ENCODE results near the gene TBCD. TPM values are rescaled to one million over a fixed set of nuclear protein-coding genes. Genes with fewer than 3 reads are reported as not detected.

The TBCD gene
- total and polyA plus RNA-seq, 2 donors (not counting 1 experiment from before 2014, with no cell fraction given), result 22.1 to 36.7 TPM

DNA sequence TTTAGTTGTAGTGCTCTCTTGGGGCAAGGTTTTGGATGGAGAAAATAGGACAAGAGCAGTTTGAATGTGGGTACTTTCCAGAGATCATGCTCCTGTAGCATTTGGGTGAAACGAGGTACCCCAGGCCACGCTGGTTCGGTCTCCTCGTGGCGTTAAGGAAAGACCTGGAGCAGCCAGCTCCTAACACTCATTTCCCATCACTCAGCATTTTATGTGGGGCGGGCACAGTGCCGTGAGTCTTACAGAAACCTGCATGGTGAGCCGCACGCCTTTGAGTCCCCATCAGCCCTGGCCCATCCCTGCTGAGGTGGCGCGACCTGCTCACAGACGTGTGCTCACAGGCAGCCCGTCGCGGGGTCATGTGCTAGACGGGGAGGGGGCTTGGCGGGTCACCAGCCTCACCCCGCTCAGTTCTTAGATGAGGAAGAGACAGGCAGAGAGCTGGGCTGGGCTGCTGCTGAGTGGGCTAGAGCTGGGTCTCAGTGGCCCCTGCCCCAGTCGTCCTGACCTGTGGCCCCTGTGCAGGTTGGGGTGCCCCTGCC lies 37.3 kb downstream of the TBCD start:
- H4K20me1 ChIP-seq (ENCODE audit: control insufficient read depth, extremely low read depth, insufficient read depth, low read length), result no peaks in the 10 kb centered on the region
- no peak overlapping the region for H3K4me2 ChIP-seq (ENCODE audit: extremely low read depth, insufficient read depth, low read length)
- H3K79me2 ChIP-seq (ENCODE audit: control insufficient read depth, insufficient read depth, low read length), result no peaks in the 10 kb centered on the region
- H3K36me3 ChIP-seq (ENCODE audit: control insufficient read depth, insufficient read depth, low read length), result peaks cover 7% of the 10 kb centered on the region
- H3K27ac ChIP-seq (ENCODE audit: insufficient read depth, low read length), result no peak overlapping the region
- TF ChIP-seq, protein P1, sequence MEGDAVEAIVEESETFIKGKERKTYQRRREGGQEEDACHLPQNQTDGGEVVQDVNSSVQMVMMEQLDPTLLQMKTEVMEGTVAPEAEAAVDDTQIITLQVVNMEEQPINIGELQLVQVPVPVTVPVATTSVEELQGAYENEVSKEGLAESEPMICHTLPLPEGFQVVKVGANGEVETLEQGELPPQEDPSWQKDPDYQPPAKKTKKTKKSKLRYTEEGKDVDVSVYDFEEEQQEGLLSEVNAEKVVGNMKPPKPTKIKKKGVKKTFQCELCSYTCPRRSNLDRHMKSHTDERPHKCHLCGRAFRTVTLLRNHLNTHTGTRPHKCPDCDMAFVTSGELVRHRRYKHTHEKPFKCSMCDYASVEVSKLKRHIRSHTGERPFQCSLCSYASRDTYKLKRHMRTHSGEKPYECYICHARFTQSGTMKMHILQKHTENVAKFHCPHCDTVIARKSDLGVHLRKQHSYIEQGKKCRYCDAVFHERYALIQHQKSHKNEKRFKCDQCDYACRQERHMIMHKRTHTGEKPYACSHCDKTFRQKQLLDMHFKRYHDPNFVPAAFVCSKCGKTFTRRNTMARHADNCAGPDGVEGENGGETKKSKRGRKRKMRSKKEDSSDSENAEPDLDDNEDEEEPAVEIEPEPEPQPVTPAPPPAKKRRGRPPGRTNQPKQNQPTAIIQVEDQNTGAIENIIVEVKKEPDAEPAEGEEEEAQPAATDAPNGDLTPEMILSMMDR (conservative IDR thresholded peaks at IDR 0.05 in 1 of 2, IDR thresholded peaks at IDR 0.05 in 1 of 2; ENCODE audit: low read depth in 1 of 2, low read length in 2 of 2), result no peak
- TF ChIP-seq EZH2 (IDR thresholded peaks at IDR 0.05; ENCODE audit: low read length, missing control alignments), result no peak
- no peak overlapping the region for H2AFZ ChIP-seq (ENCODE audit: low read length)
- peaks cover 3% of the 10 kb centered on the region for H3K4me1 ChIP-seq (ENCODE audit: control insufficient read depth, extremely low read depth, insufficient read depth, low read length)
- H3K4me3 ChIP-seq (replicated peaks in 1 of 4; ENCODE audit: control extremely low read depth in 1 of 4, insufficient read depth in 1 of 4, low read depth in 3 of 4, low read length in 4 of 4), result no peak overlapping the region
- H3K9me3 ChIP-seq (ENCODE audit: control insufficient read depth, insufficient read depth, low read depth, low read length), result no peaks in the 10 kb centered on the region
- no peaks in the 10 kb centered on the region for H3K27me3 ChIP-seq (ENCODE audit: control insufficient read depth, insufficient read depth, low read length)
- DNase-seq (ENCODE audit: low read depth in 2 of 2), result no peak
- no peak overlapping the region for H3K9ac ChIP-seq (ENCODE audit: insufficient read depth, low read length)

DNA sequence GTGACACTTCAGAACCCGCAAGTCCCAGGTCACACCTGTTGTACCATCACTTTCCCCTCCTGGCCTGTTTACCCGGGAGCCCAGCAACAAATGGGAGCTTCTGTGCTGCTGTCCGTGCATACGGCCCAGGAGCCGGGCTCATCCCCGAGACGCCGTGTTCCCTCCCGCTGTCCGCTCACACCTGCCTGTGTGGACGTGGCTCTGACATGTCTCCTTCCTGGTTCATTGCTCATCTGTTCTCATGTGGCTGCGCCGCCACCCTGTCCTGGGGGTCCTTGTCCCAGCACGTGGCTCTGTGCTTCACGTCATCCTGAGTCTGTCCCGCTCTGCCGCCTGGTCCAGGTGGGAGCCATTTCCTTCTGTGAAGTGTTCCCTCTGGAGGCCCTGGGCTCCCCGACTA lies 37.9 kb downstream of the TBCD start:
- Histone ChIP-seq H3K79me2 (ENCODE audit: control insufficient read depth, insufficient read depth, low read length) (no peaks in the 10 kb centered on the region), H4K20me1 (ENCODE audit: control insufficient read depth, extremely low read depth, insufficient read depth, low read length) (no peaks in the 10 kb centered on the region), H3K27ac (ENCODE audit: insufficient read depth, low read length) (no peak overlapping the region), H3K4me3 (replicated peaks in 1 of 4; ENCODE audit: control extremely low read depth in 1 of 4, insufficient read depth in 1 of 4, low read depth in 3 of 4, low read length in 4 of 4) (no peak overlapping the region), H3K36me3 (ENCODE audit: control insufficient read depth, insufficient read depth, low read length) (peaks cover 3% of the 10 kb centered on the region), H3K4me2 (ENCODE audit: extremely low read depth, insufficient read depth, low read length) (no peak overlapping the region), H3K4me1 (ENCODE audit: control insufficient read depth, extremely low read depth, insufficient read depth, low read length) (peaks cover 3% of the 10 kb centered on the region), H3K27me3 (ENCODE audit: control insufficient read depth, insufficient read depth, low read length) (no peaks in the 10 kb centered on the region), H3K9ac (ENCODE audit: insufficient read depth, low read length) (no peak overlapping the region), H3K9me3 (ENCODE audit: control insufficient read depth, insufficient read depth, low read depth, low read length) (no peaks in the 10 kb centered on the region), H2AFZ (ENCODE audit: low read length) (no peak overlapping the region)
- no peak for DNase-seq (ENCODE audit: low read depth in 2 of 2)
- TF ChIP-seq, protein P1 (conservative IDR thresholded peaks at IDR 0.05 in 1 of 2, IDR thresholded peaks at IDR 0.05 in 1 of 2; ENCODE audit: low read depth in 1 of 2, low read length in 2 of 2), result no peak
- TF ChIP-seq EZH2 (IDR thresholded peaks at IDR 0.05; ENCODE audit: low read length, missing control alignments), result no peak

DNA sequence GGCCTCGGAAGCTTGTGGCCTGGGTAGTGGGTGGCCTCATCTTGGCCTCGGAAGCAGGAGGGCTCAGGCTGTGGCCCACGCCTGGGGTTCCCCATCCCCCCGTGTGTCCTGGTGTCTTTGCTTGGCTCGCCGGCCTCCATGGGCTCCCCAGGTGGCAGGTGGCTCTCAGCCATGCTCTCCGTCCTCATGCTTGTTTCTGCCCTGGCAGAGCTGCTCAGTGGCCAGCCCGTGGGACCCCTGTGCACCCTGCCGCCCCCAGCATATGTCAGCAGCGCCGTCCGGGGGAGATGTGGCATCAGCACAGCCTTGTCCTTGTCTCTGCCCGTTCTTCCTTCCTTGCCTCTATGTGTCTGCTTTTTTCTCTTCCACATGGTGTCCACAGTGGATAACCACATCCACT lies 38.5 kb downstream of the TBCD start:
- Histone ChIP-seq H3K9me3 (ENCODE audit: control insufficient read depth, insufficient read depth, low read depth, low read length) (no peaks in the 10 kb centered on the region), H3K27me3 (ENCODE audit: control insufficient read depth, insufficient read depth, low read length) (no peaks in the 10 kb centered on the region), H3K4me1 (ENCODE audit: control insufficient read depth, extremely low read depth, insufficient read depth, low read length) (peaks cover 3% of the 10 kb centered on the region), H3K36me3 (ENCODE audit: control insufficient read depth, insufficient read depth, low read length) (peaks cover 3% of the 10 kb centered on the region), H4K20me1 (ENCODE audit: control insufficient read depth, extremely low read depth, insufficient read depth, low read length) (no peaks in the 10 kb centered on the region), H3K9ac (ENCODE audit: insufficient read depth, low read length) (no peak overlapping the region), H3K4me3 (replicated peaks in 1 of 4; ENCODE audit: control extremely low read depth in 1 of 4, insufficient read depth in 1 of 4, low read depth in 3 of 4, low read length in 4 of 4) (no peak overlapping the region), H2AFZ (ENCODE audit: low read length) (no peak overlapping the region), H3K79me2 (ENCODE audit: control insufficient read depth, insufficient read depth, low read length) (no peaks in the 10 kb centered on the region), H3K27ac (ENCODE audit: insufficient read depth, low read length) (no peak overlapping the region), H3K4me2 (ENCODE audit: extremely low read depth, insufficient read depth, low read length) (no peak overlapping the region)
- no peak for TF ChIP-seq EZH2 (IDR thresholded peaks at IDR 0.05; ENCODE audit: low read length, missing control alignments)
- TF ChIP-seq, protein P1 (conservative IDR thresholded peaks at IDR 0.05 in 1 of 2, IDR thresholded peaks at IDR 0.05 in 1 of 2; ENCODE audit: low read depth in 1 of 2, low read length in 2 of 2), result no peak
- DNase-seq (ENCODE audit: low read depth in 2 of 2), result no peak

All from fibroblast of lung (primary cell).